HG02798 (cell line): ENCODE data around the gene MRPL41.
A peak's percentile ranks its signal among the peaks of the same experiment; 100 is the strongest.
"Not testable (repeated sequence)": the region's sequence is repeated elsewhere in the genome, so short reads cannot be mapped to it uniquely, and the experiment has no call there.

Source experiments
- ATAC-seq: cut with Tn5 transposase; IDR thresholded peaks from one replicate; pipeline ENCODE4 v1.9.1; 2021; ENCODE audit warnings: mild to moderate bottlenecking; ENCODE audit not compliant: unreplicated experiment, poor library complexity

MRPL41 gene

DNA sequence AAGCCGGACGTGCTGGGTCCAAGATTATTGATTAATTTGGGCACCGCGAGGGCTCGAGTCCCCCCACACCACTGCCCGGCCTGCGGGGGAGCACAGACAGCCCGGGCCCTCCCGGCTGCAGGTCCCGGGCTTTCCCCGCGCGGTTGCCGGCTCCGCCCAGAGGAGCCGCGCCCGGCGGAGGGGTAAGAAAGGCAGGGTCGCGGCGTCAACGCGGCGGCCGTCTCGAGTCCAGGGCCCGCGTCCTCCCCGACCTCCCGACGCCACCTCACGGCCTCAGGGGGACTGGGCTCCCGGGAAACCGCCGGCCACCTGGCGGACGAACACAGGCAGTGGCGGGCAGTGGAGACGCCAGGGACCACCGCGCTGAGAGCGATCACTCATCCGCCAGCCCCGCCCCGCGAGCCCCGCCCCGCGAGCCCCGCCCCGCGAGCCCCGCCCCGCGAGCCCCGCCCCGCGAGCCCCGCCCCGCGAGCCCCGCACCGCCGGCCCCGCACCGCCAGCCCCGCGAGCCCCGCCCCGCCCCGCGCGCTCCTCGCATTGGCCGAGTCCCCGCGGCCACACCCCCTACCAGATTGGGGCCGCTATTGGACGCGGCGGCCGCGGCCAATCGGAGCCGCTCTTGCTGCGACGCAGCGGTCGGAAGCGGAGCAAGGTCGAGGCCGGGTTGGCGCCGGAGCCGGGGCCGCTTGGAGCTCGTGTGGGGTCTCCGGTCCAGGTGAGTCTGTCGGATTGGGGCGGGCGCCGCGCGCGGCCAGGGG, at the start of gene MRPL41:
Gene MRPL41 (plus strand): TSS at position 616 of the 758 bp plus-strand sequence. CDS start 203 bp downstream, outside the sequence.
- ATAC-seq, result peak; percentile 92

- ATAC-seq, result no peak
These were observed 49.4 kb upstream of the MRPL41 start for GRCh38 chr9:137502008-137502911.

DNA sequence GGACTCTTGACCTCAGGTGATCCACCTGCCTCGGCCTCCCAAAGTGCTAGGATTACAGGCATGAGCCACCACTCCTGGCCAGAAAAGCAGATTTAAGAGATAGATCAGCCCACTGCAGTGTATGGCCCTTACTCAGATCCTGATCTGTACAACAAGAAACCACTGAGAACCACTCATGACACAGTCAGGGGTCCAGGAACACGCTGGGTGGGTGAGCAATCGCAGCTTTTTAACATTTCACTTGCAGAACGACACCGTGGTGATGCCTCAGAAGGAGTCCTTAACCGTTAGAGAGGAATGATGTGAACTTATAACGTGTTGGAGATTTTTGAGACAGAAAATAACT, 47.3 kb upstream of the MRPL41 start:
- ATAC-seq, result no peak

DNA sequence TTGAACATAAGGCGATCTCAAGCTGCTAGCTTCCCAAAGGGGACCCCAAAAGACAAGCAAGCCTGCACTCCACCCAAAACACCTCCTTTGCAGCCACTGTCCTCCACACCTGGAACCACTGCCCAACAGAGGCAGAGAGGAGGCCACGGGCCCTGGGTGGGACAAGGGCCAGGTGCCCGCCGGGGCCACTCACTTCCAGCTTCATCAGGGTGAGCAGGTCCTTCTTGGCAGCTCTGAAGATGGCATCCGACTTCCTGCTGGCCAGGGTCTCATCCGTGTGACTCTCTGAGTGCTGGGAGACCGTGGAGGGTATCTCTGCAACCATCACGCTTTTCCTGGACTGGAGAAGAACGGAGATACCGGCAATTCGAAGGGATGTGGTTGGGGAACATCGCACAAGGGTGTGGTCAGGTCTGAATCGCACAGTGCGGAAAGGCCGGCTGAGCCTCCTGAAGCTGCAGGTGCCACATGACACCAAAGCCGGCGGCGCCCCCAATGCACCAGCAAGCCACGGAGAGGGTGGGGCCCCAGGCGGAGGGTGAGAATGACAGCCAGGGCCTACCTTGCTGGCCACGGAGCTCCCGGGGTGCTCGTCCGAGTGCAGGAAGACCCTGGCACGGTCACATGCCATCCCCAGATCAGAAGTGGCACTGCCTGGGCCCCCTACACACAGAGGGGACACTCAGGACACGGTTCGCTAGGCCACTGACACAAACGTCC, 46.1 kb upstream of the MRPL41 start:
- ATAC-seq, result no peak

- ATAC-seq, result no peak
These were observed 45.4 kb upstream of the MRPL41 start for GRCh38 chr9:137506274-137506673.

GRCh38 chr9:137506702-137507171, 44.9 kb upstream of the MRPL41 start:
- no peak for ATAC-seq

DNA sequence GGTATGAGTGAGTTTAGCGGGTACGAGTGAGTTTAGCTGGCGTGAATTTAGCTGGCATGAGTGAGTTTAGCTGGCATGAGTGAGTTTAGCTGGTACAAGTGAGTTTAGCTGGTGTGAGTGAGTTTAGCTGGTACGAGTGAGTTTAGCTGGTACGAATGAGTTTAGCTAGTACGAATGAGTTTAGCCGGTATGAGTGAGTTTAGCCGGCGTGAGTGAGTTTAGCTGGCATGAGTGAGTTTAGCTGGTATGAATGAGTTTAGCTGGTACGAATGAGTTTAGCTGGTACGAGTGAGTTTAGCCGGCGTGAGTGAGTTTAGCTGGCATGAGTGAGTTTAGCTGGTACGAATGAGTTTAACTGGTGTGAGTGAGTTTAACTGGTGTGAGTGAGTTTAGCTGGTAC, 42.5 kb upstream of the MRPL41 start:
- ATAC-seq, result no peak

DNA sequence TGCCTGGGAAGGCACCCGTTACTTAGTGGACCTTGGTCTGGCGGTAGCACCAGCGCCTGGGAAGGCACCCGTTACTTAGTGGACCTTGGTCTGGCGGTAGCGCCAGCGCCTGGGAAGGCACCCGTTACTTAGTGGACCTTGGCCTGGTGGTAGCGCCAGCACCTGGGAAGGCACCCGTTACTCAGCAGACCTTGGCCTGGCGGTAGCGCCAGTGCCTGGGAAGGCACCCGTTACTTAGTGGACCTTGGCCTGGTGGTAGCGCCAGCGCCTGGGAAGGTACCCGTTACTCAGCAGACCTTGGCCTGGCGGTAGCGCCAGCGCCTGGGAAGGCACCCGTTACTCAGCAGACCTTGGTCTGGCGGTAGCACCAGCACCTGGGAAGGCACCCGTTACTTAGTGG, 40.6 kb upstream of the MRPL41 start:
- not testable (repeated sequence) for ATAC-seq

- no peak for ATAC-seq
These were observed 39.8 kb upstream of the MRPL41 start for GRCh38 chr9:137511758-137512463.

- not testable (repeated sequence) for ATAC-seq
These were observed 38.5 kb upstream of the MRPL41 start for GRCh38 chr9:137513136-137513535.

- ATAC-seq, result not testable (repeated sequence)
These were observed 37.7 kb upstream of the MRPL41 start for GRCh38 chr9:137513801-137514570.

GRCh38 chr9:137514691-137515337, 36.9 kb upstream of the MRPL41 start:
- no peak for ATAC-seq

DNA sequence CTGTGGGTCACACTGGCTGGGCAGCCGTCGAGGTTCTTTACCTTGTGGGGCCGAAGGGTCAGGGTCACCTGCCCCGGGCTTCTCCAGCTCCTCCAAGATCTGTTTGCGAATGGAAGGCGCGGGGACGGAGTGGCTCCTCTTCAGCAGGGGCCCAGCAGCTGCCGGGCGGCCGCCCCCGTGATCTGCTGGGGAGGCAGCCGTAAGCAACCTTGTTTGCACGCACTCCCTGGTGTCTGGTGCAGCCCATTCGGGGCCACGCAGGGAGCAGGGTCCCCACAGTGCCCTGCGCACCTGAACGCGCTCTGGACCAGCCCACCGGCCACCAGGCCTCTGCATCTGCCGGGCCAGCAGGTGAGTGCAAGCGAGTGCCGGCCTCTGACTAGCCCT, 36.3 kb upstream of the MRPL41 start:
- no peak for ATAC-seq

- no peak for ATAC-seq
These were observed 35.3 kb upstream of the MRPL41 start for GRCh38 chr9:137516144-137516917.

DNA sequence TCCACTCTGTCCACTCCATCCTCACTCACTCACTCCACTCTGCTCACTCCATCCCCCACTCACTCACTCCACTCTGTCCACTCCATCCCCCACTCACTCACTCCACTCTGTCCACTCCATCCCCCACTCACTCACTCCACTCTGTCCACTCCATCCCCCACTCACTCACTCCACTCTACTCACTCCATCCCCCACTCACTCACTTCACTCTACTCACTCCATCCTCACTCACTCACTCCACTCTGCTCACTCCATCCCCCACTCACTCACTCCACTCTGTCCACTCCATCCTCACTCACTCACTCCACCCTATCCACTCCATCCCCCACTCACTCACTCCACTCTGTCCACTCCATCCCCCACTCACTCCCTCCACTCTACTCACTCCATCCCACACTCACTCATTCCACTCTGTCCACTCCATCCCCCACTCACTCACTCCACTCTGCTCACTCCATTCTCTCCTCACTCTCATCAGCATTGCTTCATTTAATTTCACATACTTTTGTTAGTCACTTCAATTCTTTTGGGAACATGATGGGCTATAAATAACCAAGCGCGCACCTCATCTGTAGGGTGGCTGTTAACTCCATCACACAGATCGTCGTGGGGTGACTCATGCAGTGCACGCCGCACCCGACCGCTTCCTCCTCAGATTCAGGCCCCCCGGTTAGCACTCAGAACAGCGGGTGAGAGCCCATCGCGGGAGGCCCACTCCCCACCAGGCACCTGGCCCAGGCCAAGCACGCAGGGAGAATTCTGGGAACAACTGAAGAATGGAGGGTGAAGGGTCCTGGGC, 32.8 kb upstream of the MRPL41 start:
- ATAC-seq, result not testable (repeated sequence)

- no peak for ATAC-seq
These were observed 32.1 kb upstream of the MRPL41 start for GRCh38 chr9:137519553-137519952.
